ENCODE measurements around the gene KRTAP5-9.
"Not testable (repeated sequence)": the region's sequence is repeated elsewhere in the genome, so short reads cannot be mapped to it uniquely, and the experiment has no call there.

Gene KRTAP5-9

GRCh38 chr11:71534711-71535608, 13.3 kb upstream of the KRTAP5-9 start:
- DNase-seq, result not testable (repeated sequence)

DNA sequence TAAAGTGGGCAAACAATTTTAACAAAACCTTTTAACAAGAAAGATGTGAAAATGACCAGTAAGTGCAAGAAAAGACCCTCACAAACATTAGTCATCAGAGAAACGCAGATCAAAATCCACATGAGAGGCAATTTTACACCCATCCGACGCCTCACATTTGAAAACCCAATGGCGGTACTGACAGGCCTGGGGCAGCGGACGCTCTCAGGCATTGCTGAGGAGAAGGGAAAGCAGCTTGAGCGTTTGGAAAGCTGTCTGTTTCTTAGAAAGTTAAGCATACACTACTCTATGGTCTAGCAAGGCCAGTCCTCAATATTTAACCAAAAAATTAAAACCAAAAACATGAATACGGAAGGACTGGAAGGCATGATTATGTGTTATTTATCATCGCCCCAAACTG, 12.4 kb upstream of the KRTAP5-9 start:
- DNase-seq, result no peak

DNA sequence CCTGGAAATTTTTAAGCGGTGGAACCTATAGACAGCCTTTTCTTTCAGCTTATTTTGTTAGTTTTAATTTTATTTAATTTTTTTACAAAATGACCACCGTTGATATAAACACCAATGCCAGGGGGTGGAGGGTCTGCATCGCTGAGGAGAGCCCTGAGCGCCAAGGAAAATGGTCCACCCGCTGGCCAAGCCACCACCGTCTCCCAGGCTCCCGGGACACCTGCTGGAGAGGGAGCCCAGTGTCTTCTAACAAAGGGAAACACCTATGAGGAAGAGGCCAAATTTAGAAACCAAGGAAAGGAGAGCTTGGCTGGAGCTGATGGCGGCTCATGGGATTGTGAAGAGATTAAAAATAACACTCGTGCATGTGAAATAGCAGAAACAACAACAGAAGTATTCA, 10.7 kb upstream of the KRTAP5-9 start:
- no peak for DNase-seq

- DNase-seq, result not testable (repeated sequence)
Measured at GRCh38 chr11:71537977-71538665, 10.1 kb upstream of the KRTAP5-9 start, which contains the start of gene KRTAP5-8. KRTAP5-8 (plus strand) TSS chr11:71538025; CDS start chr11:71538056, 31 bp downstream.

DNA sequence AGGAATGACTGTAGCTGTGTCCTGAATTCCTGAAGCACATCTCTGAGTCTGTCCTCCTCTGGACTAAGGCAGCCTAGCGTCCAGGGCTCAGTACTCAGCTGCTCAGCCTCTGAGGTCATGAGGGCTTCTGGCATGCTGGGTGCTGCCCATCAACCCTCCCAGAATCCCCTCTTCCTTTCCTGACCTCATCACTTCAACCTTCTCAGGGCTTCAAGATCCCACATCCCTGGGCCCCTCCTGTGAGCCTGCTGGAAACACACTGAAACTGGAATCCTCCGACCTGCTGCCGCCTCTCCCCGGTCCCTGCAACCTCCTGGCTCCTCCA, 9.6 kb upstream of the KRTAP5-9 start:
- no peak for DNase-seq

GRCh38 chr11:71539017-71539416, 9.2 kb upstream of the KRTAP5-9 start:
- DNase-seq, result no peak

GRCh38 chr11:71539971-71540370, 8.2 kb upstream of the KRTAP5-9 start:
- DNase-seq, result not testable (repeated sequence)

DNA sequence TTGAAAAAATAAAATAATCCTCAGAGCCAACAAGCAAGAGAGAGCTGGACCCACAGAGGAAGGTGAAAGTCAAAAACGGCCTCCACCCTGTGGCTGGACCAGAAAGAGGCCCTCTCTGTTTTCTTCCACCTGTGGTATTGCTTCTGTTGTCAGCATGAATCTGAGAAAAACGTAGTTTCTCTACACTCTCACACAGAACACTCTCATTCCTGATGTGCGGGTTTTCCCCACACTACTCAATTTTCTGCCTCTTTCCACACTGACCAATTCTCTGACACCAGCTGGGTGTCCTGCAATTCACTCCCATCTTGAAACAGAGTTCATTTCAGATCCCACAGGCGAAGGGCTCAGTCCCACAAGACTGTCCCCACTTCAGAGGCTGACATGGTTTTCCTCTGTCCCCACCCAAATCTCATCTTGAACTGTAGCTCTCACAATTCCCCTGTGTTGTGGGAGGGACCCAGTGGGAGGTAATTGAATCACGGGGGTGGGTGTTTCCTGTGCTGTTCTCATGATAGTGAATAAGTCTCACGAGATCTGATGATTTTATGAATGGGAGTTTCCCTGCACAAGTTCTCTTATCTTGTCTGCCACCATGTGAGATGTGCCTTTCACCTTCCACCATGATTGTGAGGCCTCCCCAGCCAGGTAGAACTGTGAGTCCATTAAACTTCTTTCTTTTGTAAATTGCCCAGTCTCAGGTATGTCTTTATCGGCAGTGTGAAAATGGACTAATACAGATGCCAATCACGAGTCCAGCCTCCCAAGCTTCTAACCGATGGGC, 7.5 kb upstream of the KRTAP5-9 start:
- DNase-seq, result not testable (repeated sequence)

- DNase-seq, result no peak
Measured at GRCh38 chr11:71542382-71542781, 5.8 kb upstream of the KRTAP5-9 start.

- DNase-seq, result no peak
Measured at GRCh38 chr11:71542879-71543777, 5.1 kb upstream of the KRTAP5-9 start.

GRCh38 chr11:71543866-71544265, 4.4 kb upstream of the KRTAP5-9 start:
- no peak for DNase-seq

DNA sequence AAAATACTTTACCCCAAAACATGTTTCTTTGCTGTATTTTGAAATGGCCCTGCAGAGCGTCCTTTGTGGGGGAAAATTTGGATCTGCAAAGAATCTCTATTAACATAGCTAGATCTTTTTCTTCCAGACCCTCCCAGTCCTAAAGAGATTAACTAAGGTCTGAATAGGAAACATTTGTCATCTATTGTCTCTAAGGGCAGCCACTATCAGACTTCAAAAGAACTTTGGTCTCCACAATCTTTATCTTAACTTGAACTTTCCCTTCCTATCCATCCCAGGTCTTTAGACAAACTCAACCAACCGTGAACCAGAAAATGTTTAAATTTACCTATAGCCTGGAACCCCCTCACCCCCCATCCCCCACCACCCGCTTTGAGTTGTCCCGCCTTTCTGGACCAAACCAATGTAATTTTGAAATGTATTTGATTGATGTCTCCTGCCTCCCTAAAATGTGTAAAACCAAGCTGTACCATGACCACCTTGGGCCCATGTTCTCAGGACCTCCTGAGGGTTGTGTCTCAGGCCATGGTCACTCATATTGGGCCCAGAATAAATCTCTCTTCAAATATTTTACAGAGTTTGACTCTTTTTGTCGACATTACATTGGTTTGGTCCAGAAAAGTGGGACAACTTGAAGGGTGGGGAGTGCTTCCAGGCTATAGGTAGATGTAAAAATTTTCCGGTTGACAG, 3.5 kb upstream of the KRTAP5-9 start:
- DNase-seq, result no peak

GRCh38 chr11:71545405-71545966, 2.7 kb upstream of the KRTAP5-9 start:
- DNase-seq, result no peak

DNA sequence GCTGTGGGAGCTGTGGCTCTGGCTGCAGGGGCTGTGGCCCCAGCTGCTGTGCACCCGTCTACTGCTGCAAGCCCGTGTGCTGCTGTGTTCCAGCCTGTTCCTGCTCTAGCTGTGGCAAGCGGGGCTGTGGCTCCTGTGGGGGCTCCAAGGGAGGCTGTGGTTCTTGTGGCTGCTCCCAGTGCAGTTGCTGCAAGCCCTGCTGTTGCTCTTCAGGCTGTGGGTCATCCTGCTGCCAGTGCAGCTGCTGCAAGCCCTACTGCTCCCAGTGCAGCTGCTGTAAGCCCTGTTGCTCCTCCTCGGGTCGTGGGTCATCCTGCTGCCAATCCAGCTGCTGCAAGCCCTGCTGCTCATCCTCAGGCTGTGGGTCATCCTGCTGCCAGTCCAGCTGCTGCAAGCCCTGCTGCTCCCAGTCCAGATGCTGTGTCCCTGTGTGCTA, 514 bp downstream of the KRTAP5-9 start:
- no peak for DNase-seq

- DNase-seq, result no peak
Measured at GRCh38 chr11:71551711-71552110, 3.5 kb downstream of the KRTAP5-9 start.

- no peak for DNase-seq
Measured at GRCh38 chr11:71554996-71555395, 6.8 kb downstream of the KRTAP5-9 start.

- no peak for DNase-seq
Measured at GRCh38 chr11:71555508-71555907, 7.3 kb downstream of the KRTAP5-9 start.

GRCh38 chr11:71556018-71556417, 7.8 kb downstream of the KRTAP5-9 start:
- DNase-seq, result no peak

DNA sequence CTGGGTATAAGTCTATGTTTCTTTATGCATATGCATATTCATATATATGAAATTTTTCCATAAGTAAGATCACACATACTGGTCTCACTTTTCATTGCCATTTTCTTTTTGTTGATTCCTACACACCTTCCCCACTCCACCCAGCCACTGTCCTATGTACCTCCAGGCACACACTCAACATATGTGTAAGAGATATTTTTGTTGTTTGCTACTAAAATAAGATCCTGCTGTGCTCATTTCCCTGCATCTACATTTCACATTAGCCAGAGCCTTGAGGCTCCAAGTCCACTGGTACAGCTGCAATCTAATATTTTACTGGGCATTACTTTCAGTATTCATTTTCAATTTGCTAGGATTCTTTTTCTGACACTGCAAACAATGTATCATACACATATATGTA, 9.0 kb downstream of the KRTAP5-9 start:
- no peak for DNase-seq

DNA sequence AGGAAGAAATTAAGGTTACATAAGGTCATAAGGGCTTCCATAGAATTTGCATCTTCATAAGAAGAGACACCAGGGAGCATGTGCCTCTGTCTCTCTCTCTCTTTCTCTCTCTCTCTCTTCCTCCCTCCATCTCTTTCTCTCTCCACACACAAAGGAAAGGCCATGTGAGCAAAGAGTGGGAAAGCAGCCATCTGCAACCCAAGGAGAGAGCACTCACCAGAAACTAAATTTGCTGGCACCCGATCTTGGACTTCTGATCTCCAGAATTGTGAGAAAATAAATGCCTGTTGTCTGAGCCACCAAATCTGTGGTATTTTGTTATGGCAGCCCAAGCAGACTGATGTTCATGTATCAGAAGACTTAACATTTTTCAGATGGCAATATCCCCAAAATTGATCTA, 10.8 kb downstream of the KRTAP5-9 start:
- no peak for DNase-seq

DNA sequence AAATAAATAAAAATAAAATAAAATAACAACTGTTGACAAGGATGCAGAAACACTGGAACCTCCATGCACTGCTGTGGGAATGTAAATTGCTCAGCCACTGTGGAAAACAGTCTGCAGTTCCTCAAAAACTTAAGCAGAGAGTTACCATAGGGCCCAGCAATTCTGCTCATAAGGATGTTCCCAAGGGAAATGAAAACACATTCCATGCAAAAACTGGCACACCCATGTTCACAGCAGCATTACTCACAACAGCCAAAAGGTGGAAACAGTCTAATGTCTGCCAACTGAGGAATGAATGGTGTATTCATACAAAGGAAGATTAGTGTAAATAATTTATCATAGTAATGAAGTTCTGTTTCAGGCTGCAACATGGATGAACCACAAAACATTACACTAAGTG, 13.9 kb downstream of the KRTAP5-9 start:
- no peak for DNase-seq
